HG03354 (cell line): Measurements from ENCODE around the gene ARNT2.

Experiments used
- ATAC-seq: cut with Tn5 transposase; IDR thresholded peaks from one replicate; pipeline ENCODE4 v1.9.1; 2021; ENCODE audit warnings: mild to moderate bottlenecking; ENCODE audit not compliant: unreplicated experiment, poor library complexity, severe bottlenecking

The ARNT2 gene

GRCh38 chr15:80404761-80405553, 775 bp downstream of the ARNT2 start:
- ATAC-seq: no peak

GRCh38 chr15:80405554-80405850, 1.3 kb downstream of the ARNT2 start:
- ATAC-seq: no peak

- ATAC-seq: no peak
Observed at GRCh38 chr15:80405970-80406369, 1.8 kb downstream of the ARNT2 start.

- ATAC-seq: no peak
Observed at GRCh38 chr15:80411788-80412288, 7.7 kb downstream of the ARNT2 start.

- ATAC-seq: no peak
Observed at GRCh38 chr15:80414546-80415357, 10.6 kb downstream of the ARNT2 start.

GRCh38 chr15:80415358-80415670, 11.1 kb downstream of the ARNT2 start:
- ATAC-seq: no peak

- no peak for ATAC-seq
Observed at GRCh38 chr15:80416702-80417101, 12.5 kb downstream of the ARNT2 start.

GRCh38 chr15:80418892-80419537, 14.8 kb downstream of the ARNT2 start:
- ATAC-seq: no peak

GRCh38 chr15:80419546-80419945, 15.4 kb downstream of the ARNT2 start:
- ATAC-seq: no peak

- ATAC-seq: no peak
Observed at GRCh38 chr15:80420658-80421057, 16.5 kb downstream of the ARNT2 start.

- ATAC-seq: no peak
Observed at GRCh38 chr15:80423215-80423614, 19.0 kb downstream of the ARNT2 start.

- no peak for ATAC-seq
Observed at GRCh38 chr15:80424381-80424780, 20.2 kb downstream of the ARNT2 start.

GRCh38 chr15:80426316-80426715, 22.1 kb downstream of the ARNT2 start:
- no peak for ATAC-seq

GRCh38 chr15:80429964-80430363, 25.8 kb downstream of the ARNT2 start:
- ATAC-seq: no peak

GRCh38 chr15:80431635-80432344, 27.6 kb downstream of the ARNT2 start:
- no peak for ATAC-seq

- no peak for ATAC-seq
Observed at GRCh38 chr15:80432345-80432702, 28.1 kb downstream of the ARNT2 start.

GRCh38 chr15:80433836-80434235, 29.7 kb downstream of the ARNT2 start:
- ATAC-seq: no peak

- ATAC-seq: no peak
Observed at GRCh38 chr15:80434926-80435720, 30.9 kb downstream of the ARNT2 start.

GRCh38 chr15:80436511-80437307, 32.5 kb downstream of the ARNT2 start:
- ATAC-seq: no peak
